NCI-H2171 (cell line): Measurements from ENCODE around the gene DTD1.

Source experiments
- DNase-seq: peaks from one replicate; lab custom pipeline; 2025; lab: John Stamatoyannopoulos, UW

Gene DTD1, protein sequence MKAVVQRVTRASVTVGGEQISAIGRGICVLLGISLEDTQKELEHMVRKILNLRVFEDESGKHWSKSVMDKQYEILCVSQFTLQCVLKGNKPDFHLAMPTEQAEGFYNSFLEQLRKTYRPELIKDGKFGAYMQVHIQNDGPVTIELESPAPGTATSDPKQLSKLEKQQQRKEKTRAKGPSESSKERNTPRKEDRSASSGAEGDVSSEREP

GRCh38 chr20:18587665-18588573 is at the start of gene DTD1:
DTD1 (plus strand) TSS chr20:18588054; CDS start chr20:18588073, 19 bp downstream.
- peak; percentile 86 for DNase-seq

DNA sequence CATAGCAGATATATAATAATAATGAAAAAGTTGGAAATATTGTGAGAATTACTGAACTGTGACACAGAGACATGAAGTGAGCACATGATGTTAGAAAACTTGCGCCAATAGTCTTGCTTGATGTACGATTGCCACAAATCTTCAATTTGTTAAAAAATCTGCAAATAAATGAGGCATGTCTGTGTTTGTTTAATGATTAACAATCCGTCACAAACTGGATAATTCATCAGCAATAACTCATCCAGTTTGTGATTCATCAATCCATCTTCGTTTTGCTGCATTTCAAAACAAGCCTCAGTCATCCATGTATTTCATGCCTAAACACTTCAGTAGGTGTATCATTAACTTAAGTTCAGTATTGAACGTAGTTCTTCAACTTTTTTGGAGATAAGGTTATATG is 46.1 kb upstream of the DTD1 start:
- no peak for DNase-seq

DNA sequence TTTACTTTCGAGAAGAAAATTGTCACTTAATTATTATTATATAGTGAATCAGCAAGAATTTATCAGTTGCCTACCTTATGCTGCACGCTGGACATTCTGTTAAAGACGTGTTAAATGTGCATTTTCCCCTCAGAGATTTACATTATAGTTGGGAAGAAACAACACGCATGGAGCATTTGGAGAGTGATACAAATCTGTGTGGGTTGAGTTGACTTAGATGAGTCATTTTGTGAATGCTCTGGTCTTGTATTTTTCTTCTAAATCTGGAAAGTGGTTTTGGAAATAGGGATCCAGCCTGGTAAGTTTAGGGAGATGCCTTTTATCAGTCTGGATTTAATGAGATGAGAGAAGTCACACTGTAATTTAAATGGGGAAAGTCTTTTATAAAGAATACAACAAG is 44.6 kb upstream of the DTD1 start:
- no peak for DNase-seq

- no peak for DNase-seq
Observed at GRCh38 chr20:18543932-18544331, 43.9 kb upstream of the DTD1 start.

- DNase-seq: no peak
Observed at GRCh38 chr20:18545566-18545965, 42.3 kb upstream of the DTD1 start.

DNA sequence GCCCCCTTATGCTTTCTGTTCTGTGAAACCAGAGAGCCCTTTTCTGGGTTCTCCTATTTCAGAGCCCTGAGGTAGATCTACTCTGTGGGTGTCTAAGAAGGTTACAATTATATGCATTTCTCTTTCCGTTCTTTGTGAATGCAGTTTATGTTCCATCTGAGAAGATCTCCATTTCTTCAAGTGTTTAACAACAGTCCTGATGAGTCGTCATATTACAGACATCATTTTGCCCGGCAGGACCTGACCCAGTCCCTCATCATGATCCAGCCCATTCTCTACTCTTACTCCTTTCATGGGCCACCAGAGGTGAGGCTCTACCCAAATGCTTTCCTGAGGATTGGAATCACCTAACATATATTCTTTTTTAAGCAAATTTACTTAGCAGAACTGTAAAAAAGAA is 39.4 kb upstream of the DTD1 start:
- DNase-seq: no peak

GRCh38 chr20:18553746-18554145 is 34.1 kb upstream of the DTD1 start:
- no peak for DNase-seq

GRCh38 chr20:18566892-18567738 is 20.7 kb upstream of the DTD1 start, which contains the start of gene SMIM26:
SMIM26 (plus strand) TSS chr20:18567432; CDS start chr20:18567479, 47 bp downstream.
- DNase-seq: peak; percentile 96

DNA sequence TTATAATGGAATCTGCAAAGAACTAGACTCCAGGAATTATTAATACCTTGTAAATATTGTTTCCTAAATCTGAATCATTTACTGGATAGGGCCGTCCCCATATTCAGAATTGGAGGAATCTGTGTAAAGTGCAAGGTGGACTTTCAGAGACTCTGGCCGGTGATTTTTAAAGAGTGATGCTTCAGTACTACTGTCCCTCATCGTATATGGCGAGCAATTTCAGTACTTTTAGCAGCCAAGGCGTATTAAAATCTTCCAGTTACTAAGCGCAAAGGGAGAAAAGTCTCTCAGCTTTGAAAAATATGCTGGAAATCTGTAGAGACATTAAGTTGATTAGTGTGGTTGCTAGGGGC is 20.1 kb upstream of the DTD1 start:
- DNase-seq: no peak

- DNase-seq: no peak
Observed at GRCh38 chr20:18571009-18571408, 16.8 kb upstream of the DTD1 start.

GRCh38 chr20:18571578-18571977 is 16.3 kb upstream of the DTD1 start:
- DNase-seq: no peak

DNA sequence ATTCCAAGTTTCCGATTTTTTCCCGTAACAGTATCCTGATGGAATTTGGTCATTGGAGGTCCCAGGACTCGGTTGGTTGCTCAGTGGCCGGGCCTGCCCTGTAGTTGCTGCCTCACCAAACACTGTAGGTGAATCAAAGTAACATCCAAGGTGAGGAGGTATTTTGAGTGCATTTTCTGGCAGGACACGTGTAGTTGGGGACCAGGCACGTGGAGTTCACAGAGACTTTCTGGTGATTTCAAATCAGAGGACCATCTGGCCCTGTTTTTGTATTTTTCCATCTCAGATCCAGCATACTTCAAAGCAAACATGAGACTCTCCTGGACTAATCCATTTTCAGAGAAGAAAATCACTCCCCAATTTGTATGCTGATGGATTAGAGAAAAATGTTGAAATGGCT is 9.9 kb upstream of the DTD1 start:
- DNase-seq: no peak

GRCh38 chr20:18578581-18578980 is 9.3 kb upstream of the DTD1 start:
- DNase-seq: no peak

GRCh38 chr20:18580012-18580411 is 7.8 kb upstream of the DTD1 start:
- no peak for DNase-seq

DNA sequence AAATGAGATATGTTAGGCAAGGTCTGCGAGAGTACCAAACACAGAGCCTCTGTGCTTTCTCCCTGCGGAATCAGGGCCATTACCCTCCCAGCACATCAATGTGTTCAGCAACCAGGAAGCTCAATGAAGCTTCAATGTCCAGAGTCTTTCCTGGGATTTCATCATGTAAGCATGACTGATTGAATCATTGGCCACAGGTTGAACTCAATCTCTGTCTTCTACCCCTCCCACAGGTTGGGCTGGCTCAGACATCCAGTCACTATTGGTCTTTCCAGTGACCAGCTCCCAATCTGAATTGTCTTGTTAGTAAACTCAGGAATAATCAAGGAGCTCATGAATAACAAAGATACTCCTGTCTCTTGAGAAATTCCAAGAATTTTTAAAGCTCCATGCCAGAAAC is 2.7 kb upstream of the DTD1 start:
- no peak for DNase-seq

GRCh38 chr20:18588574-18588933 is 700 bp downstream of the DTD1 start:
- no peak for DNase-seq

DNA sequence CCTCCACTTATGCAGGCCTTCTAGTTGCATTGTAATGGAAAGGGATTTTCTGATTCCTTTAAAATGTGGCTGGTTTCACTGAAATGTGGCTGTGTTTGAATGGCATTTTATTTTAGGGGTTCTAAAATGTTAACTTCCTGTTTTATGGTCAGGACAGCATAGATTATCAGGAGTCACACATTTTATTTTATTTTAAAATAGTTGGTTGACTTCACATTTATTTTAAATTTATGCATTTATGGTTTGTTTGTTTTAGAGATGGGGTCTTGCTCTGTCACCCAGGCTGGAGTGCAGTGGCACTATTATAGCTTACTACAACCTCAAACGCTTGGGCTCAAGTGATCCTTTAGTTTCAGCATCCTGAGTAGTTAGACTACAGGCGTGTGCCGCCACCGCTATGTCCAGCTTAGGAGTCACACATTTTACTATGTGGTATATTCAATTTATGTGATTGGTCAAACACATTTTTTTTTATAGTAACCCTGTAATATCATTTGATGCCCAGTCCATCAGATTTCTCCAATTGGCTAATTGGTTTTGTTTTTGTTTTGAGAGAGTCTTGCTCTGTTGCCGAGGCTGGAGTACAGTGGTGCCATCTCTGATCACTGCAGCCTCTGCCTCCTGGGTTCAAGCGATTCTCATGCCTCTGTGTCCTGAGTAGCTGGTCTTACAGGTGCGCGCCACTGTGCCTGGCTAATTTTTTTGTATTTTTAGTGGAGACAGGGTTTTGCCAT is 2.3 kb downstream of the DTD1 start:
- no peak for DNase-seq

GRCh38 chr20:18596270-18596669 is 8.4 kb downstream of the DTD1 start:
- no peak for DNase-seq

GRCh38 chr20:18609741-18610140 is 21.9 kb downstream of the DTD1 start:
- no peak for DNase-seq

DNA sequence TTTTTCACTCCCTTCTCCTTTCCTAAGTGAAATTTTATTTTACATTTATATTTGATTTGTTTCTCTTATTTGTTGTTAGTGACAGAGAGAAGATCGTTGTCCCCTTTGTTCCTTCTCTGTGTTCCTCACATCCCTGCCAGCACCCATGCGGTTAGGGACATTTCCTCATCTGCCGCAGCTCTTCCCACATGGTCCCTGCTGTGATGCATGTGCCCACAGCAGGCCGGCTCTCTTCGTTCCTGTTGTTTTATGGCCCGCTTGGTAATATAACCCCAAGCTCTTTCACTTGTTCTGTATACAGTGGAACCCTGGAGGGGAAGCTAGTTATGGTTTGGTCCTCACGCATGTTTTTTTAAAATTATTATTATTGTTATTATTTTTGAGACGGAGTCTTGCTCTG is 23.6 kb downstream of the DTD1 start:
- no peak for DNase-seq

GRCh38 chr20:18613553-18613952 is 25.7 kb downstream of the DTD1 start:
- DNase-seq: no peak

DNA sequence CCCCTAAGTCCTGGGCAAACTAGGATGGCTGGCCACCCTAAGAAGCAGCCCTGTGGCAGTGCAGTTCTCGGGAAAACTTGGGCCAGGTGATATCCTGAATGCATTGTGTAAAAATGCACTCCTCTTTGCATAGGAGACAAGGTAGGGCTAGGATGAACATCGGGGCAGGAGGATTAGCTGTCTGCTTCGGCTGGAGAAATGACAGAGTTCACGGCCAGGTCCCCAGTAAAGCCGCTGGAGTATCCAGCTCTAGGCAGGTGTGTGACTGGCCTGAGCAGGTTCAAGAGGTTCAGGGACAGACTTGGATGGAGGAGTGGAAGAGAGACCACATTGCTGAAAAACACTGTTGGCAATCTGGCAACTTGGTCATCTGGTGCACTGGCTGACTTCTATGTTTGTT is 26.4 kb downstream of the DTD1 start:
- DNase-seq: no peak
